Peyer's patch (tissue), 4 donors: ENCODE data around the gene SURF1.

ENCODE experiments used
- CTCF ChIP-seq, 6 experiments: fragments of 450-650 bp in 4 of 6; fragments of 200-600 bp in 2 of 6; sonication (generic) in 1 of 6; IDR thresholded peaks; one replicate each; pipeline ENCODE4 v1.5.1; 2017 to 2019; ENCODE audit warnings: antibody characterized with exemption in 6 of 6, mild to moderate bottlenecking in 3 of 6, moderate library complexity in 1 of 6
- POLR2A ChIP-seq, 2 donors: fragments of 450-650 bp; IDR thresholded peaks; one replicate each; pipeline ENCODE4 v1.5.1; 2017; ENCODE audit warnings: antibody characterized with exemption in 2 of 2, mild to moderate bottlenecking in 2 of 2, moderate library complexity in 2 of 2

- TF ChIP-seq CTCF (IDR thresholded peaks at IDR 0.05) (no peak), POLR2A (IDR thresholded peaks at IDR 0.05) (no peak)
These were observed 16.6 kb downstream of the SURF1 start for GRCh38 chr9:133339641-133340040.
